ENCODE data around the gene DNAJC17. TPM values are rescaled to one million over a fixed set of nuclear protein-coding genes. Genes with fewer than 3 reads are reported as not detected.
A peak's percentile ranks its signal among the peaks of the same experiment; 100 is the strongest.

DNAJC17 gene
- total RNA-seq, 4 donors from 2014 or later, result 23.9 to 61.5 (median 36.3) TPM

DNA sequence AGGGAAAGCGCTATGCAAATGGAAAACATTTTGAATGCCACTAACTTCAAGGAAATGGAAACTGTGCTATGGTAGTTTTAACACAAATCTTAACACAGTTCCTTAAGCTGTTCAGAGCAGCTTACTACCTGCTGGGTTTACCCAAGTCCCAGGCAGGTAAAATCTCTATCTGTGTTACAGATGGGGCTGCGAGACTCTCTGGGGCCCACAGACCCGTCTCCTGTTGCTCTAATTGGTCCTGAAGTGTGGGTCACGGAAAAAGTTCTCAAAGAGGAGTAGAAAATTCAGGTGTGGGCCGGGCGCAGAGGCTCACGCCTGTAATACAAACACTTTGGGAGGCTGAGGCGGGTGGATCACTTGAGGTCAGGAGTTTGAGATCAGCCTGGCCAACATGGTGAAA is 17.3 kb downstream of the DNAJC17 start:
- H3K27ac ChIP-seq, result no peak overlapping the region
- no peak for DNase-seq (ENCODE audit: low spot score in 2 of 2)
- no peaks in the 10 kb centered on the region for H3K27me3 ChIP-seq
- no peaks in the 10 kb centered on the region for H3K9me3 ChIP-seq
- H3K4me1 ChIP-seq, result peaks cover 0 to 30% (median 6%) of the 10 kb centered on the region in 4 donors
- H3K4me3 ChIP-seq, result no peak overlapping the region
- 93 to 94% methylated on average over 8 of the region's 8 CpGs for WGBS, 2 donors
- H3K36me3 ChIP-seq, result peaks cover 0 to 16% (median 0%) of the 10 kb centered on the region in 3 donors
- TF ChIP-seq, protein P1, sequence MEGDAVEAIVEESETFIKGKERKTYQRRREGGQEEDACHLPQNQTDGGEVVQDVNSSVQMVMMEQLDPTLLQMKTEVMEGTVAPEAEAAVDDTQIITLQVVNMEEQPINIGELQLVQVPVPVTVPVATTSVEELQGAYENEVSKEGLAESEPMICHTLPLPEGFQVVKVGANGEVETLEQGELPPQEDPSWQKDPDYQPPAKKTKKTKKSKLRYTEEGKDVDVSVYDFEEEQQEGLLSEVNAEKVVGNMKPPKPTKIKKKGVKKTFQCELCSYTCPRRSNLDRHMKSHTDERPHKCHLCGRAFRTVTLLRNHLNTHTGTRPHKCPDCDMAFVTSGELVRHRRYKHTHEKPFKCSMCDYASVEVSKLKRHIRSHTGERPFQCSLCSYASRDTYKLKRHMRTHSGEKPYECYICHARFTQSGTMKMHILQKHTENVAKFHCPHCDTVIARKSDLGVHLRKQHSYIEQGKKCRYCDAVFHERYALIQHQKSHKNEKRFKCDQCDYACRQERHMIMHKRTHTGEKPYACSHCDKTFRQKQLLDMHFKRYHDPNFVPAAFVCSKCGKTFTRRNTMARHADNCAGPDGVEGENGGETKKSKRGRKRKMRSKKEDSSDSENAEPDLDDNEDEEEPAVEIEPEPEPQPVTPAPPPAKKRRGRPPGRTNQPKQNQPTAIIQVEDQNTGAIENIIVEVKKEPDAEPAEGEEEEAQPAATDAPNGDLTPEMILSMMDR (IDR thresholded peaks at IDR 0.05), result no peak
- TF ChIP-seq EP300 (IDR thresholded peaks at IDR 0.05) (no peak), POLR2A (IDR thresholded peaks at IDR 0.05) (no peak)

DNA sequence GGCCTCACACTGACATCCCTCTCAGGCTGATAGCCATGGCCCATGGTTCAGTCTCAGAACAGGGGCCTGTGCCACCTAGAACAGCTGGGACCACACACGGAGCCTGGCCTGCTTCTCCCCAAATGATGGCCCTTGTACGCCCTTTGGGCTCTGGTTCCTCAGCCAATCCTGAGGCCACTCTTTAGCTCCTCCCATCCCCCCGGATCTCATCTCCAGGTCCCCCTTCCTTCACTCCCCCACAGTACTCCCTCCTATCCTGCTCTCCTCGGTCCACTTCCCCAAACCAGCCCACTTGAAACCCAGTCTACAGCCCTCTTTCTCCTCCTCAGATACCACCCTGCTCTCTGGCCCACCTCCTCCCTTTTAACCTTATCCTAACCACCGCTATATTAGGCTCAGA is 18.2 kb downstream of the DNAJC17 start:
- TF ChIP-seq, protein P1 (IDR thresholded peaks at IDR 0.05), result no peak
- TF ChIP-seq EP300 (IDR thresholded peaks at IDR 0.05) (no peak), POLR2A (IDR thresholded peaks at IDR 0.05) (no peak)
- Histone ChIP-seq H3K4me3 (no peak overlapping the region), H3K27ac (no peak overlapping the region), H3K36me3 (peaks cover 0 to 22% (median 0%) of the 10 kb centered on the region in 3 donors), H3K9me3 (no peaks in the 10 kb centered on the region), H3K4me1 (peaks cover 0 to 29% (median 6%) of the 10 kb centered on the region in 4 donors), H3K27me3 (no peaks in the 10 kb centered on the region)
- no peak for DNase-seq (ENCODE audit: low spot score in 2 of 2)
- 74 to 77% methylated on average over 5 of the region's 5 CpGs for WGBS, 2 donors

GRCh38 chr15:40787991-40788390 is 19.3 kb downstream of the DNAJC17 start:
- no peak overlapping the region for H3K4me3 ChIP-seq
- peak overlapping the region in 2 of 4 donors; percentile 20 to 62 for H3K27ac ChIP-seq
- no peaks in the 10 kb centered on the region for H3K9me3 ChIP-seq
- H3K4me1 ChIP-seq, result peaks cover 0 to 26% (median 6%) of the 10 kb centered on the region in 4 donors
- H3K36me3 ChIP-seq, result peaks cover 0 to 22% (median 0%) of the 10 kb centered on the region in 3 donors
- 61 to 71% methylated on average over 5 to 6 of the region's 6 CpGs for WGBS, 2 donors
- TF ChIP-seq, protein P1 (IDR thresholded peaks at IDR 0.05), result no peak
- TF ChIP-seq POLR2A (IDR thresholded peaks at IDR 0.05), result no peak
- TF ChIP-seq EP300 (IDR thresholded peaks at IDR 0.05), result no peak
- H3K27me3 ChIP-seq, result no peaks in the 10 kb centered on the region
- no peak for DNase-seq (ENCODE audit: low spot score in 2 of 2)

- TF ChIP-seq EP300 (IDR thresholded peaks at IDR 0.05) (no peak), POLR2A (IDR thresholded peaks at IDR 0.05) (no peak)
- TF ChIP-seq, protein P1 (IDR thresholded peaks at IDR 0.05), result no peak
- Histone ChIP-seq H3K9me3 (no peaks in the 10 kb centered on the region), H3K4me1 (peaks cover 0 to 26% (median 6%) of the 10 kb centered on the region in 4 donors), H3K27ac (peak overlapping the region in 3 of 4 donors; percentile 2 to 62 (median 3)), H3K27me3 (no peaks in the 10 kb centered on the region), H3K36me3 (peaks cover 0 to 19% (median 0%) of the 10 kb centered on the region in 3 donors), H3K4me3 (no peak overlapping the region)
- no peak for DNase-seq (ENCODE audit: low spot score in 2 of 2)
- 37 to 44% methylated on average over 4 of the region's 4 CpGs for WGBS, 2 donors
Observed at GRCh38 chr15:40787344-40787841, 19.9 kb downstream of the DNAJC17 start.

GRCh38 chr15:40785814-40786213 is 21.5 kb downstream of the DNAJC17 start:
- Histone ChIP-seq H3K27me3 (no peaks in the 10 kb centered on the region), H3K36me3 (peaks cover 0 to 6% (median 0%) of the 10 kb centered on the region in 3 donors), H3K4me1 (peaks cover 0 to 26% (median 6%) of the 10 kb centered on the region in 4 donors), H3K27ac (no peak overlapping the region), H3K4me3 (no peak overlapping the region), H3K9me3 (no peaks in the 10 kb centered on the region)
- DNase-seq (ENCODE audit: low spot score in 2 of 2), result no peak
- TF ChIP-seq, protein P1 (IDR thresholded peaks at IDR 0.05), result no peak
- no peak for TF ChIP-seq POLR2A (IDR thresholded peaks at IDR 0.05)
- TF ChIP-seq EP300 (IDR thresholded peaks at IDR 0.05), result no peak
- 81 to 91% methylated on average over 2 of the region's 2 CpGs for WGBS, 2 donors

Measured in tibial nerve (tissue), 4 donors.